GM12872 (cell line): ENCODE results near the gene TMEM144.

Experiments used
- CTCF ChIP-seq: IDR thresholded peaks from 3 replicates; pipeline ENCODE4 v1.5.1; 2011; ENCODE audit warnings: low read depth, mild to moderate bottlenecking, low read length, moderate library complexity; ENCODE audit not compliant: insufficient read depth

The TMEM144 gene

DNA sequence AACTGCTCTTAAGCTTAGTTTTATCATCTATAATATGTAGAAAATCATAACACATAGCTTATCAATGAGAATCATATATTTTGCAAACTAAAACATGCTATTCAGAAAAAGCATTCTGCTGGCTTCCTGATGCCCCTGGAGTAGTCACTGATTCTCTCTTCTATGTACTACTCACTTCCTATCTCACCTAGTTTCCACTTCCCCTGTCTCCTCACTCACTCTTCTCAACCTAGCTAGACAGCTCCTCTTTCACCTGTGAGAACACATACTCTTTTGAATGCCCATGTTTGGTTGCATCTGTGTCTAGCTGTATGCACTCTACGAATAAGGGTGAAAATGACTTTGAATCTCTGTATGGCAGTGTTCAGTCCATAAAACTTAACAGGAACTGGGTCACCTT lies 9.3 kb downstream of the TMEM144 start:
- TF ChIP-seq CTCF = no peak

DNA sequence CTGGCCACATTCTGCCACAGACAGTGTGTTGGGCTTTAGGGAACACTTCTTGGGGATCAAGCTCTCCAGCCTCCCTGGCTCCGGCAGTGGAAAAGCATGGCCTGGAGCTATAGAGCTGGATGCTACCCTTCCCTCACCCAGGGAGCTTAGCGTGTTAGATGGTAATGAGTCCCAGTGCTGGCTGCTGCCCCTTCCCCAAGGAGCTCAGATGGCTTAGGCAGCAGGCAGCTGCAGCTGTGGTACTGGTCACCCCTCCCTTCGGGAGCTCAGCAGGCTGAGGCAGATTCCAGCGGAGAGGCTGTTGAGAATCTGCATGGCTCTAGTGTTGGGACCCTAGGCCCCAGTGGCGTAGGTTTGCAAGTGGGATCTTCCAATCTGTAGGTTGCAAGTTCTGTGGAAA lies 19.5 kb downstream of the TMEM144 start:
- no peak for TF ChIP-seq CTCF

DNA sequence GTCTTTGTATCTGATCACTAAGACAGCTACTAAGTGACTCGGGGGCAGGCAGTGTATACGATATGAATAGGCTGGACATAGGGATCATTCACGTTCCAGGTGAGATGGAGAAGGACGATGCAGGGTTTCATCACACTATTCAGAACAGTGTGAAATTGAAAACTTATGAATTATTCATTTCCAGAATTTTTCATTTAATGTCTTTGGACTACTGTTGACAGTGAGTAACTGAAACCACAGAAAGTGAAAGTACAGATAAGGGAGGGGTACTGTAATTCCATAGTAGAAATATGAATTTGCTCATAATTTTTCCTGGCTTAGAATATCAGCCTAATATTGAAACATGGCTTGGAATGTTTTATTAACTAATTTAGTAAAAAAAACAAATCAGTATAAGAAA lies 24.4 kb downstream of the TMEM144 start:
- no peak for TF ChIP-seq CTCF

- no peak for TF ChIP-seq CTCF
Measured at GRCh38 chr4:158236304-158237030, 26.2 kb downstream of the TMEM144 start.

DNA sequence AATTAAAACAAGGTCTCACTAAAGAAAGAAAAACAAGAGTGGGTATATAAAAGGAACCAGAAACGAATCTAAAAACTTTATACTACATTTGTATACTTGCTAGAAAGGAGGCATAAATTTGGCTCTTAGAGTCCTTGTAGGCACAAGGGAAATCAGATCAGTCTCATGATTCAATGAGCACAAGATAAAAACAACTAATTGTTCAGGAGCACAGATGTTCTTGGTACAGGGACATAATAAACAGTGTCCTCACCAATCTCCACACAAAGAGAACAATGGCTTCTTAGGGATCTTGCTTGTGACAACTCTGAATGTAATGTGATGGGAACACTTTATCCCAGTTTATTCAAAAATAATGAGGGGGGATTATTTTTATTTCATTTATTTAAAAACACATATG lies 28.3 kb downstream of the TMEM144 start:
- TF ChIP-seq CTCF = no peak

DNA sequence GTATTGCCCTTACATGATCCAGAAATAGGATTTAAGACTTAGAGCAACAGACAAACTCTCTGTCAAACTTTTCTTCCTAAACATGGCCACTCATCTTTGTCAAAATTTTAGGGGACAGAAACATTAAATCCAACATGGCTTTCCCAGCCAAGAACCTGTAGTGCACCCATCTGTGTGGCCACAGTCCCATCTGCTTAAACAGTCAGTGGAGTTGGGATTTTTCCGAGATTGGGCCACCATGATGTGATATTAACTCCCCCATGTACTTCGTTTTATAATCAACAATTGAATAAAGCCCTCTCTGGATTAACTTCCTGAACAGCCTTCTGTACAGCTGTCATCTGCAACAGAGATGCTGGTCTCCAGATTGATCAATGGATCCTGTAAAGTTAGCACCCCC lies 28.9 kb downstream of the TMEM144 start:
- no peak for TF ChIP-seq CTCF

DNA sequence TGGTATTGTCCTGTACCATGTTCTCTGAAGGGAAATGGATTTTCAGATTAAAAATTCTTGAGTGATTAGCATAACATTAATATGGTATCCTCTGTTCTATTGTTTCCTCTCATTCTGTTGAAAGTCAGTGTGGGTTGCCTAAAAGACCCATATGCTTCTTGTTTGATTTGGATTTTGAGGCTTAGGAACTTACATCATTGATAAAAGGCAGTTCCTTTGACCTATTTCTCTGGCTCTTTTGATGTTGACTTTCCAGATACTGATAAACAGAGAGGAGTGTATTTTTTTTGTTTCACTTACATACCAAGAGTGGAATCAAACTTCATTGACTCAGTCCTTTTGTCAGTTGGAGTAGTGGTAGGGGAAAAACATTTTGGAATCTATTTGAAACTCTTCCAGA lies 32.8 kb downstream of the TMEM144 start:
- no peak for TF ChIP-seq CTCF

DNA sequence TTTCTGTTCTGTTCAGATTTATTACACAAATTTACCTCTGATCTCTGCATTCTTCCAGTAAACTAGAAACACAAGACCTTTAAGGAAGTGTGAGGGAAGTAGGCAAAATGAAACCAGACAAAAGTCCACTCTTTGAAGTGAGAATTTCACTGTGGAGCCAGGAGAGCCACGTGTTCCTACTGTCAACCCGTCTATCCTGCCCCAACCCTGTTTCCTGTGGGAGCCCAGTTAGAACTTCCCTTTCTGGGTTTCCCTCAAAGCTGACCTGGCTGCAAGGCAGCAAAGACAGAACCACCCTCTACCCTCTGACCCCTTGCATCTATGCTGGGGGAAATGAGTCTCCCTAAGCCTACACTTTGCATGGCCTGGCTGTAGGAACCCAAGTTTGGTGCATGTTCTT lies 40.0 kb downstream of the TMEM144 start:
- TF ChIP-seq CTCF = no peak
